DMS153 treated with DMSO at 0.1 percent for 48 hours (cell line): ENCODE data around the gene TIMP4.

Source experiments
- DNase-seq: peaks from one replicate; lab custom pipeline; 2025; ENCODE audit not compliant: unreplicated experiment; lab: John Stamatoyannopoulos, UW

The TIMP4 gene

DNA sequence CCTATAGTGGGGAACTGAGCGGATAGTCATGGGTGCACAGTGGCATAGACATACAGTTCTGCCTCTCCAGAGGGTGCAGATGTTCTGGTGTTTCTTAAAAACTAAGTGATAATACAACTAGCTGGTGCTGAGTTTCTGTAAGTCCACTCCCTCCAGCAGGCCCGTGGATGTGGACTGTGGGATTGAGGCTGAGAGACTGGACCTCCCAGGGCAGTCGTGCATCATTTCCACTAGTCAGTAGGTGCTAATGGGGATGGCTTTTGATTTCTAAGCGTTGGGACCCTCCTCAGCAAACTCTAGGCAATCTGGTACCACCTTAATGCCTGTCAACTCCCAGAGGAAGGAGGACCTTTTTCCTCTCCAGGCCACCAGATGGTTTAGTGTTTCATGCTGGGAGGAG is 27.3 kb upstream of the TIMP4 start:
- no peak for DNase-seq

DNA sequence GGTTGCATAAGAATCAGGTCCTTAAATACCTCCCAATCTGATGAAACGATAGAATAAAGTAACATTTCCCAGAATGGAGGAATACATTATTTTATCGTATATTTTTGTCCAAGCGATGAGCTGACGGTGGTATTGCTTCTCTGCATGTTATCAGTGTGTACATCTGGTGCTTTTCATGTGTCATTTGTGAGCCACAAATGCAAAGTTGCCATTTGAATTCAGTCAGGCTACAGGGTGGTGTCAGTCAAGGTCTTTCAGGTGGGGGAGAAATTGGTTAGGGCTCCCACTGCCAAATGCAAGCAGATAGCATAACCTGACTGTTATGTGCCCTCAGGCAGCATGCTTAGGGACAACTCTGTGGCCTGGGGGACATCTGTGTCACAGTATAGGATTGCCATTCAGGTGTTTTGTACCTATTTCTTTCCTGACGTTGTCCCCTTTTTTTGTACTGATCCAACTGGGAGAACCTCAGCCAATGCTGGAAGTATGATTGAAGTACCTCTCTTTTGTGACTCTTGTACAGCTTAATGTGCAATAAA is 26.5 kb upstream of the TIMP4 start:
- no peak for DNase-seq

DNA sequence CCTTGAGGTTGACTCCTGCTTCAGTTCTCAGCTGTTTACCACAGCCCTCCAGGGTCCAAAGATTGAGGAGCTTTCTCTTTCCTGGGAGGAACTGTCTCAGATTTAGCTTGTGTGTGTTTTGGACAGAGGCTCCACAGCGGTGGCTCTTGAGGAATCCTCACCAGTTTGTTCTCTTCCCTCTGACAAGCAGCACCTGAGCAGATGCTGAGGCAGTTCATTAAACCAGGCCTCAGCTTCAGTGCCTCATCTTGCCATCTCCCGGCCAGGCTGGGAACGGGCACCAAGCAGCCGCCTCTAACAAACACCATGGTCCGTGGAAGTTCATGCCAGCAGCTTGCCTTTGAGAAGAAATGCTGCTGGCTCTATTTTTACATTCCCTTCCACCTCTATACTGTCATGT is 25.8 kb upstream of the TIMP4 start:
- no peak for DNase-seq

GRCh38 chr3:12182687-12183441 is 24.2 kb upstream of the TIMP4 start:
- DNase-seq, result no peak

DNA sequence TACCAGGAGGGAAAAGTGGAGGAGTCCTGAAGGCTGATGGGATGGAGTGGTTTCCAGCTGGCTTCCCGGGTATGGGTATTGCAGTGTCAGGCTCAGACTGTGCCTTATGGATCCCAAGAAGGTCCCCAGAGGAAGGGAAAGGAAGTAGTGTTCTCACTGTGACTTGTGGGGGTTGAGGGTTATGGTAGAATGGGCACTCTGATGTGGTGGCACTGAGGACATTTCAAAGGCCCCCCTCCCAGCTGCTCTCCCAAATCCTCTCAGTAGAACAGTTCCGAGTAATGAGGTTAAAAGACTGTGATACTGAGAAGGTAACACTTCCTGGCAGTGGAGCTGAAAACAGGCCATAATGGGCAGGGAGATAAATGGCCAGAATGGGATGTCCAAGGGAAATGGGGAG is 23.1 kb upstream of the TIMP4 start:
- DNase-seq, result no peak

DNA sequence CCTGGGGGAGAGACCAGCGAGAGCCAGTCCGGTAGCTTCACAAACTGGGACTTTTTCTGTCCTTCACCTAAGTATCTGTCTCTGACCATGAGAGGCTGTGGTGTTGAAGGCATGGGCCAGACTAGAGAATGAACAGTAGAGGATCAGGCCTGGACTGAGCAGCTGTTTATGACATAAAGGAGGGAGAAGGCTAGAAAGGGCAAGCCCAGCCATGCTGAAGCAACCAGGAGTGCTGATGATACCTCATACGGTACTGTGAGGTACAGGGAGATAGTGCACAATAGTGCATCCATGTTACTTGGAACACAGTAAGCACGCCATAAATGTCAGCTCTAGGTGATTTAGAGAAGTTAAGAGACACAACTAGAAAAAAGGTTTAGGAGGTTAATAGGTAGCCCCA is 22.6 kb upstream of the TIMP4 start:
- no peak for DNase-seq

- DNase-seq, result no peak
Measured at GRCh38 chr3:12180631-12181030, 21.9 kb upstream of the TIMP4 start.

DNA sequence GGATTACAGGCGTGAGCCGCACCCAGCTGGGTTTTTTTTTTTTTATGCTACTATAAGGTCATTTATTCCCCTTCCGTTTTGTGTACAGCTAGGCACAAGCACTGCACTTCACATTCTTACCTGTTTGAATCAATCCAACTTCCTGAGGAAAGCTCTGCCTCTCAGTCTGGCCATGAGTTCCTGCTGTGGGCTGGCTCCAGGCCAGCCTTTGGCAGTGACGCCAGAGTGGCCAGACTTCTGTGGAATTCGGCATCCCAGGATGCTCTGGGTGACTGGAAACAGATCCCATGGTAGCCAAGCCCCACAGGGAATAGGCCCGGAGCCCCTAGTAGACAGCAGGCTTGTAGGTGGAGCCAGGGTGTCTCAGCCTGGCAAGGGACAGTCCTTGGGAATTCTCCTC is 21.5 kb upstream of the TIMP4 start:
- no peak for DNase-seq

DNA sequence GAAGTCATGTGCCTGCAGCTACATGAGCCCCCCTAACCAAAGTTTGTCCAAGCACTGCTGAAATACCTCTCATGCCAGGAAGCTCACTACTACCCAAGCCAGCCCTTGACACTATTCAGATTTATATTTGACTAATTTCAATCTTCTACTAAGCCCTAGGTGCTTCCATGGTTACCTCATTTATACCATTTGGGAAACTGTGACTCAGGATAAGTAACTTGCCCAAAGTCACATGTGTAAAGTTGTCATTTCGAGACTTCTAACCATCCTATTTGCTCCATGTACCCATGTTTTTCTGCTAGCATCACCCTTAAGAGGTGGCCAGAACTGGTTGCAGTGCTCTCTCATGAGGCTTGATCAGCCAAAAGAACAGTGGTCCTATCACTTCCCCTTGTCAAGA is 20.7 kb upstream of the TIMP4 start:
- no peak for DNase-seq

DNA sequence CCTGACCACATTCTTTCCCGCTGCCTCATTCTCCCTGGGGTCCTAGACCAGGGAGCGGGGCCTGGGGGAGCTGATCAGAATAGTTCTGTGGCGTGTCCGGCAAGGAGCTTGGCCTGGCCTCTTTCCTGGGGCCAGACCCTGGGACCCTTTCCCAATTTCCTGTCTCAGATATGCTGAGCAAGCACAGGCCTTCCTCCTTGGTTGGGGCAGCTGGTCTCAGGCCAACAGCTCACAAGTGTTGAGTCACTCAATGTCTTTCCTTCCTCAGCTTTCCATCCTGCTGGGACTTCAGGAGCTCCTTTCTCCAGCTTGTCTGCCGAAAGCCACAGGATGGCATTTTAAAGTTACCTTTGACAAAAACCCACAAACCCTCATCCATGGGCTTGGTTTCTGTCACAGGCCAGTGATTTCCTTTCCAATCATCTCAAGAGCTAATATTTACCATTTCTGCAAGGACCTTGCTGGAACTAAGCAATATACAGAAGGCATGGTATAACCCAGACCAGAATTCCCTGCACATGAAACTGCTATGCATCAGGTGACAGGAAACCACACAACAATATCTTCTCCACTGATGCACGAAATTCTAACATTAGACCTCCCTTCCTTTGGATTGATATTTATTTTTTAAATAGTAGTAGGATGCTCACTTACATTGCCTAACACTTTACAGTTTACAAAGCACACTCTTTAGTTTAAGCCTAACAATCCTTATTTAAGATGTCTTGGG is 19.5 kb upstream of the TIMP4 start:
- no peak for DNase-seq

DNA sequence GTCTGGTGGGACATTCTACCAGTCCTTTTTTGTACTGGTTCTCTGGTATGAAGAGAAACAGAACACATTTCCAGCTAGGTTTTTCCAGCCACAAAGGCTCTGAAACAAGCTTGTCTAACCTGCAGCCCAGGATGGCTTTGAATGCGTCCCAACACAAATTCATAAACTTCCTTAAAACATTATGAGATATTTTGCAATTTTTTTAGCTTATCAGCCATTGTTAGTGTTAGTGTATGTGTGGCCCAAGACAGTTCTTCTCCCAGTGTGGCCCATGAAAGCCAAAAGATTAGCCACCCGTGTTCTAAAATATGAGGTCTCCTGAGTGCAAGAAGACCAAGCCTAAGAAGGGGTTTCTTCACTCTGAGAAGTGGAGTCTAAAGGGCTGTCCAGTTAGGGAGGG is 18.4 kb upstream of the TIMP4 start:
- no peak for DNase-seq

GRCh38 chr3:12175844-12176453 is 17.2 kb upstream of the TIMP4 start:
- DNase-seq, result no peak

- DNase-seq, result no peak
Measured at GRCh38 chr3:12175137-12175593, 16.5 kb upstream of the TIMP4 start.

DNA sequence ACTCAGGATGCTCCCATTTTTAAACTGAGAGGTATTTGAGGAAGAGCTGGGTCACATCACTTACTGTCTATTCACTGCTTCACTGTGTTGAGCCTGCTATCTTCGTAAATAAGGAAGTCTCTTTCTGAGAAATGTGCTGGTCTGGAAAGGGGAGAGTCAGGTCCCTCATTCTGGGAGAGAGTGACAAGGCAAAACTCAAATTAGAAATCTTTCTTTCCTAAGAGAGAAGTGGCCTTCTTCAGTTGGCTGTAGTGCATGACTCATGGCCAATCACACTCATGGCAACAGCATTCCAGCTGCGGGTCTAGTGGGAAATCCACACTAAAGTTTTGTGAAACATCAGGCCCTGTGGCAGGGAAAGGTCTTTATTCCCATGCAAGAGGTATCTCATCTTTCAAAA is 11.5 kb upstream of the TIMP4 start:
- DNase-seq, result no peak

- DNase-seq, result no peak
Measured at GRCh38 chr3:12165909-12166308, 7.2 kb upstream of the TIMP4 start.

- DNase-seq, result no peak
Measured at GRCh38 chr3:12159227-12159601, 502 bp upstream of the TIMP4 start.

DNA sequence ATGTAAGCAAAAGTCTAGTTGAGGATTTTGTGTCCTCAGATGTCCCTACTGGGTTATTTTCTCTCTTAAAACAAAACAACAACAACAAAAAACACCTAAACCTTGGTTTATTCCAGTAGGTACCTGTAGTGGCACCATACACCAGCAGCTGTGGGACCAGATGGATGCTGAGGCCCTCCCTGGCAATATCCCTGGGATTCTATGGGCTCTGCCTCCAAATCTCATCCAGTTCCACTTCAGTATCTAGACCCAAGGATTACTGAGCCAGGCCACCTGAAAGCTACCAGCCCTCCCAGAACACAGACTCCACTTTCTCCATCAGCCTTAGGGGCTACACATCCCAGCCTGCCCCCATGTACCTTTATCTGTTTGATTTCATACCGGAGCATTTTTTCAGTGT is 1.7 kb downstream of the TIMP4 start:
- no peak for DNase-seq

DNA sequence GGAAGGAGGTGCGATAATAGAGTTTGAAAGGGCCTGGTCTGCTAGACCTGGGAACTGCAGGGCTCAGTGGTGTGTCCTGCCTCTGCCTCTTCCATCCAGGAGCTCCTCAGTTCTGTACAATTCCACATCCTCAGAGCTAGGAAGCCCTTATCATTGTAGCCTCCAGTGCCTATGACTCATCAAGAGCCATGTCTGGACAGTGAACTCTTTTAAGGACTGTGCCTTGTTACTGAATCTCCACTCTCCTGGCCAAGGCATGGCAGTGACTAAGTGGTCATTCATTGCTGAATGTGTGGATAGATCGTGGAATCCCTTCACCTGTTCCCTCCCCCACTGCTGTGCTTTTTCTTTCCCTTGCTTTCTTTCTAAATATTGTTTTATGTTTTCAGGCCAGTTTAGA is 2.9 kb downstream of the TIMP4 start:
- DNase-seq, result no peak

- DNase-seq, result no peak
Measured at GRCh38 chr3:12155264-12155663, 3.4 kb downstream of the TIMP4 start.

GRCh38 chr3:12154151-12154550 is 4.6 kb downstream of the TIMP4 start:
- DNase-seq, result no peak

- no peak for DNase-seq
Measured at GRCh38 chr3:12150112-12150511, 8.6 kb downstream of the TIMP4 start.

- no peak for DNase-seq
Measured at GRCh38 chr3:12149029-12149428, 9.7 kb downstream of the TIMP4 start.
